Adrenal gland (tissue), 12 donors: ENCODE measurements around the gene THTPA. TPM values are rescaled to one million over a fixed set of nuclear protein-coding genes. Genes with fewer than 3 reads are reported as not detected.

Experiments
- DNase-seq, 7 donors: peaks; one replicate each; pipeline ENCODE4 v3.0.0-alpha.2; 2019 to 2020
- H3K27ac ChIP-seq, 5 donors: fragments of 200-600 bp; sonication (generic) in 4 of 5; 1 replicate in 3 of 5; 2 replicates in 2 of 5; pipeline versions ENCODE4 v1.5.1 to v1.8.0; 2016 to 2020; ENCODE audit warnings: mild to moderate bottlenecking in 1 of 5
- H3K27me3 ChIP-seq: fragments of 200-600 bp; 2 replicates; pipeline ENCODE4 v1.8.0; 2021
- H3K36me3 ChIP-seq, 2 donors: fragments of 200-600 bp; replicated peaks in 1 of 2; 1 replicate in 1 of 2; 2 replicates in 1 of 2; pipeline versions ENCODE4 v1.5.1 to v1.8.0; 2018 to 2022
- H3K4me1 ChIP-seq, 2 donors: fragments of 200-600 bp; replicated peaks in 1 of 2; 1 replicate in 1 of 2; 2 replicates in 1 of 2; pipeline versions ENCODE4 v1.5.1 to v1.8.0; 2018 to 2021
- H3K4me3 ChIP-seq, 4 donors: fragments of 200-600 bp; sonication (generic) in 3 of 4; one replicate each; pipeline ENCODE4 v1.5.1; 2016 to 2018
- H3K9me3 ChIP-seq, 3 donors: fragments of 200-600 bp; sonication (generic) in 1 of 3; replicated peaks in 1 of 3; 1 replicate in 2 of 3; 2 replicates in 1 of 3; pipeline versions ENCODE4 v1.5.1 to v1.8.0; 2016 to 2021
- POLR2A ChIP-seq, 2 donors: fragments of 450-650 bp; IDR thresholded peaks; one replicate each; pipeline ENCODE4 v1.6.1; 2017; ENCODE audit warnings: antibody characterized with exemption in 2 of 2, mild to moderate bottlenecking in 2 of 2, moderate library complexity in 1 of 2
- WGBS, 4 donors: extraction: QIAGEN DNeasy Blood & Tissue Kit in 2 of 4; methylation state at CpG; one replicate each; pipeline versions ENCODE4 v1.1.5 to v1.1.7; 2013 to 2017; 5-methylcytosine and 5-hydroxymethylcytosine counted together
- intact Hi-C, 2 donors: fragments of 100-400 bp; cut with DNase I; formaldehyde crosslinking; loops; one replicate each; pipeline versions ENCODE4 v1.14.1 to v1.15.0; 2022 to 2023
- polyA plus RNA-seq, 3 donors: library from polyadenylated mRNA; stranded (reverse); fragments of 200-250 nt in 2 of 3; fragments of 350-450 nt in 1 of 3; fragmentation: Illumina TruSeq in 1 of 3; extraction: RNeasy Lipid Tissue Mini Kit (QIAGEN cat#74804) in 1 of 3; gene quantifications; one replicate each; pipeline ENCODE4 v1.2.3, GENCODE V29; 2013 to 2014
- total RNA-seq, 9 donors: library from RNA; depleted of rRNA in 4 of 9; stranded (reverse); fragments of >200 nt in 4 of 9; fragments of 120-200 nt in 1 of 9; fragmentation: NEBNext Ultra II Directional in 1 of 9; extraction: Animal tissue kit (Norgen Biotek cat#: 25700) in 1 of 9; gene quantifications; one replicate each; pipeline versions ENCODE4 v1.1.0 to v1.2.4, GENCODE V29; 2013 to 2023
- TF ChIP-seq, protein P1 (sequence below), 6 experiments: fragments of 450-650 bp in 4 of 6; fragments of 200-600 bp in 2 of 6; sonication (generic) in 1 of 6; IDR thresholded peaks; 1 replicate in 5 of 6; 2 replicates in 1 of 6; pipeline versions ENCODE4 v1.5.1 to v1.8.0; 2016 to 2021; ENCODE audit warnings: antibody characterized with exemption in 6 of 6, mild to moderate bottlenecking in 2 of 6, moderate library complexity in 1 of 6
- donor health status: healthy with polysubstance abuse.
- donor health status: Bipolar disorder and iron deficiency.
- donor health status: DM: yes; HTN: yes; CAD: no.
- donor health status: DM: no; HTN: no; CAD: no.
- donor health status: DM: no; HTN: no; CAD: no.
- donor health status: DM: yes; HTN: yes; CAD: no.

THTPA gene
- total and polyA plus RNA-seq, 12 donors = 11.2 to 41.7 (median 27.2) TPM

DNA sequence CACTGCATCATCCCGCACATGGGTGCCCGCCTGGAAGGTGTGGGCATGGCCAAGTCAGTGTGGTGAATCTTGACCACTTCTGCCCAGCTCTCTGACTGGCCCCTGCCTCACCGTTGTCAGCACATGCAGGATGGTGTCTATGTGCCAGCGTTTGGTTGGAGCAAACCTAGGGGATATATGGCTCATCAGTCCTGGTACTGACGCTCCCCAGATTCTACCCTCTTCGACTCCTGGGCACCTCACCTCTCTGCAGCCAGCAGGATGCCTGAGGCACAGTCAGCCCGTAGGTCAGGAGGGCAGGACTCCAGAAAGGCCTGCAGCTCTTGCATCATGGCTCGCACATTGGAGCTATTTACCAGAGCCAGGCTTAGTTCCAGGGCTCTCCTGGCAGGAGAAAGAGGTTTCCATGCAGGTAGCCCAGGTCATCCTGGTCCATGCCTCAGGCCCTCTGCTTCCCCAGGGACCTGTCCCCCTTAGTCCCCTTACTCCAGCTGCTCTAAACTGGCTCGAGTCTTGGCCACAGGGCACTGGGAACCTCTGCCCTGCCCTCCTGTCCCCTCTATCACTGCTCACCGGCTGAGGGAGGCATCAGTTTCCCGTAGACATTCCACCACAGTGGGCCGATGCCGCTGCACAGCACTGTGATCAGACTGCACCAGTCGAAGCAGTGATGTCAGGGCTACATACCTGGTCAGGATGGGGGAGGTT lies 7.6 kb downstream of the THTPA start:
- TF ChIP-seq POLR2A (IDR thresholded peaks at IDR 0.05) = no peak
- TF ChIP-seq, protein P1, sequence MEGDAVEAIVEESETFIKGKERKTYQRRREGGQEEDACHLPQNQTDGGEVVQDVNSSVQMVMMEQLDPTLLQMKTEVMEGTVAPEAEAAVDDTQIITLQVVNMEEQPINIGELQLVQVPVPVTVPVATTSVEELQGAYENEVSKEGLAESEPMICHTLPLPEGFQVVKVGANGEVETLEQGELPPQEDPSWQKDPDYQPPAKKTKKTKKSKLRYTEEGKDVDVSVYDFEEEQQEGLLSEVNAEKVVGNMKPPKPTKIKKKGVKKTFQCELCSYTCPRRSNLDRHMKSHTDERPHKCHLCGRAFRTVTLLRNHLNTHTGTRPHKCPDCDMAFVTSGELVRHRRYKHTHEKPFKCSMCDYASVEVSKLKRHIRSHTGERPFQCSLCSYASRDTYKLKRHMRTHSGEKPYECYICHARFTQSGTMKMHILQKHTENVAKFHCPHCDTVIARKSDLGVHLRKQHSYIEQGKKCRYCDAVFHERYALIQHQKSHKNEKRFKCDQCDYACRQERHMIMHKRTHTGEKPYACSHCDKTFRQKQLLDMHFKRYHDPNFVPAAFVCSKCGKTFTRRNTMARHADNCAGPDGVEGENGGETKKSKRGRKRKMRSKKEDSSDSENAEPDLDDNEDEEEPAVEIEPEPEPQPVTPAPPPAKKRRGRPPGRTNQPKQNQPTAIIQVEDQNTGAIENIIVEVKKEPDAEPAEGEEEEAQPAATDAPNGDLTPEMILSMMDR (IDR thresholded peaks at IDR 0.05) = no peak
- WGBS, 4 donors = 63 to 87% (median 85%) methylated on average over 3 to 14 of the region's 14 CpGs
- Histone ChIP-seq H3K27me3 (no peaks in the 10 kb centered on the region), H3K4me3 (no peak overlapping the region), H3K36me3 (peaks cover 0 to 48% of the 10 kb centered on the region in 2 donors), H3K4me1 (peaks cover 0 to 16% of the 10 kb centered on the region in 2 donors), H3K9me3 (no peaks in the 10 kb centered on the region), H3K27ac (peak overlapping the region in 3 of 5 donors; percentile 32 to 70 (median 54))
- intact Hi-C loops = loop anchor here (5.0 to 10.0 kb wide), 3 partner anchors 86 to 239 kb away; partner anchors contain the start of gene PABPN1 (in 1 of the 2)
- no peak for DNase-seq

DNA sequence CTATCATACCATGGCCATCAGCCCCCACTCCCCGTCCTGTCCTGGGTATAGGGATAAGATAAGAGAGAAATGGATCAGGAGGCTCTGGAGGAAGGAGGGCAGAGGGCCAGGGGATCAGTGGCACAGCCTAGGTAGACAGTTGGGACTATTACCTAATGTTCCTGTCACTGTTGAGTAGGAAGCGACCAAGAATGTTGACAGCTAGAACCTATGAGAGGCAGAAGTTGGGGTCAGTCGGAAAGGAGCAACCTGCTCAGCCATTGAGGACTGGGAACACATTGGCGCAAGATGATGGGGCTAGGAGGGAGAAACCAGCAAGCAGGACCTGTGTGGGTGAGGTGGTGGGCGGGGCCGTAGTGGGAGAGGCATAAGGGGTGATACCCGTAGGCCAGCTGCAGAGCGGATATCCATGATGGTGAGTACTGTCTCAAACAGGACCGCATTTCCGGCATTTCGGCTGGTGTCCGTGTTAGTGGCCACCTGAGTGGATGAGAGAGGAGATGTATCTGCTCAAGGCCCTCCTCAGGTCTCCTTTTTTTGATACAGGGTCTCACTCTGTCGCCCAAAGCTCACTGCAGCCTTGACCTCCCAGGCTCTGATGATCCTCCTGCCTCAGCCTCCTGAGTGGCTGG lies 8.2 kb downstream of the THTPA start:
- intact Hi-C loops = loop anchor here (5.0 to 10.0 kb wide), 3 partner anchors 87 to 239 kb away; partner anchors contain the start of gene PABPN1 (in 1 of the 2)
- peaks cover 0 to 41% of the 10 kb centered on the region in 2 donors for H3K36me3 ChIP-seq
- 86 to 93% (median 88%) methylated on average over 7 to 13 of the region's 13 CpGs for whole genome bisulfite sequencing, 4 donors
- no peak overlapping the region for H3K4me3 ChIP-seq
- H3K27me3 ChIP-seq = no peaks in the 10 kb centered on the region
- no peak for TF ChIP-seq POLR2A (IDR thresholded peaks at IDR 0.05)
- TF ChIP-seq, protein P1 (IDR thresholded peaks at IDR 0.05) = no peak
- H3K4me1 ChIP-seq = peaks cover 0 to 16% of the 10 kb centered on the region in 2 donors
- no peaks in the 10 kb centered on the region for H3K9me3 ChIP-seq
- H3K27ac ChIP-seq = no peak overlapping the region
- no peak for DNase-seq

DNA sequence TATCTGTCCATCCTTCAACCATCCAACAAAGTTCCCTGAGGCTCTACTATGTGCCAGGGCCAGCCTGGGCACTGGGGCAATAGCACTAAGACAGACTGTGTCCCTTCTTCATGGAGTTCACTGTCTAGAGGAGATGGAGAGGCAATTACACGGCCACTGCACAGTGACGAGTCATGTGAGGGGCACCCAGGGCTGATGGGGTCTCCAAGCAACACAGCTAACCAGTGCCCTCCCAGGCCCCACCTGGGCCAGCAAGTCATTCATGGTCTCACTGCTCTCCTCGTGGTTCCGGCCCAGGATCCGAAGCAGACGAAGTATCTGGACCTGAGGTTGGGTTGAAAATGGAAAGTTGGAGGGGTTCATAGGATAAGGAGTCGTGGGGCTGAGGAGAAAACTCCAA lies 8.8 kb downstream of the THTPA start:
- H3K36me3 ChIP-seq = peaks cover 0 to 35% of the 10 kb centered on the region in 2 donors
- intact Hi-C loops = loop anchor here (5.0 to 10.0 kb wide), 3 partner anchors 88 to 240 kb away; partner anchors contain the start of gene PABPN1 (in 1 of the 2)

DNA sequence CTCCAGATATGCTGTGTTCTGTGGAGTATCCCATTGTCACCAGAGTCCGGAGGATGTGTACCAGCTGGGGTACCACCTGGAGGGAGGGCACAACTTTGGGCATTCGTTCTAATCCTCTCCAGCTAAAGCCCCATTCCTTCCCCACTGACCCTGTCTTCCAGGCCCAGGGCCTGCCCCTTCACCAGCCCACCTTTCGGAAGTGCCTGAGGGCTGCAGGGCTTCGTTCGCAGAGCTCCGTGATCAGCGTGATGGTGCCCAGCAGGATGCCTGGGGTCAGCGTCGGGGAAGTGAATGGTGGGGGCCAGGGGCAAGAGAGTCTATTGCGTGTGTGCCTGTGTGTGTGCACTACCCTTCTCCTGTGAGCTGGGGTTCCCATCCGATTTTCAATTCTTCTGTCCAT lies 9.6 kb downstream of the THTPA start:
- TF ChIP-seq POLR2A (IDR thresholded peaks at IDR 0.05) = no peak
- TF ChIP-seq, protein P1 (IDR thresholded peaks at IDR 0.05) = no peak
- no peaks in the 10 kb centered on the region for H3K9me3 ChIP-seq

More for the DNA sequence above, 8.8 kb downstream of the THTPA start:
- Histone ChIP-seq H3K4me3 (no peak overlapping the region), H3K27me3 (no peaks in the 10 kb centered on the region), H3K27ac (no peak overlapping the region), H3K9me3 (no peaks in the 10 kb centered on the region), H3K4me1 (peaks cover 0 to 16% of the 10 kb centered on the region in 2 donors)
- WGBS, 4 donors = 88 to 93% (median 89%) methylated on average over 7 of the region's 7 CpGs
- TF ChIP-seq, protein P1 (IDR thresholded peaks at IDR 0.05) = no peak
- TF ChIP-seq POLR2A (IDR thresholded peaks at IDR 0.05) = no peak
- DNase-seq = no peak

More for the DNA sequence above, 9.6 kb downstream of the THTPA start:
- Histone ChIP-seq H3K4me3 (no peak overlapping the region), H3K4me1 (peaks cover 0 to 16% of the 10 kb centered on the region in 2 donors), H3K36me3 (peaks cover 0 to 29% of the 10 kb centered on the region in 2 donors), H3K27ac (no peak overlapping the region), H3K27me3 (no peaks in the 10 kb centered on the region)
- DNase-seq = no peak
- WGBS, 4 donors = 77 to 93% (median 89%) methylated on average over 10 to 11 of the region's 11 CpGs
- intact Hi-C loops = loop anchor here (10.0 kb wide), 2 partner anchors 231 to 241 kb away; partner anchors contain the start of gene PABPN1 (in 1 of the 2)
